B cell (primary cell): ENCODE data around the gene UBE2F. TPM values are rescaled to one million over a fixed set of nuclear protein-coding genes. Genes with fewer than 3 reads are reported as not detected.

Experiments used
- ATAC-seq: fragments of 200-7000 bp; cut with Tn5 transposase; one replicate; pipeline ENCODE4 v1.10.0; 2021; ENCODE audit warnings: low read depth, mild to moderate bottlenecking, moderate number of reproducible peaks, moderate library complexity
- CTCF ChIA-PET: fragments of 350-600 bp; sonication (Branson Sonifier 250); formaldehyde crosslinking; loops from one replicate; lab custom pipeline; 2021; ENCODE audit warnings: antibody characterized with exemption, inconsistent platforms; lab: Charles Lee
- POLR2A ChIA-PET: fragments of 350-600 bp; sonication (Branson Sonifier 250); formaldehyde crosslinking; loops from one replicate; lab custom pipeline; 2021; ENCODE audit warnings: antibody characterized with exemption; lab: Charles Lee
- DNase-seq: peaks from one replicate; pipeline ENCODE4 v3.0.0; 2013
- H2AFZ ChIP-seq: 2 replicates; pipeline ENCODE4 v1.6.1; 2012; ENCODE audit warnings: mild to moderate bottlenecking, low read depth, low read length; ENCODE audit not compliant: insufficient read depth, poor library complexity, severe bottlenecking
- H3K27ac ChIP-seq, 2 donors: 1 replicate in 1 of 2; 2 replicates in 1 of 2; pipeline ENCODE4 v1.5.1; 2012 to 2013; ENCODE audit warnings: low read length in 2 of 2, mild to moderate bottlenecking in 2 of 2, moderate library complexity in 1 of 2
- H3K27me3 ChIP-seq, 4 experiments: fragments of 200-600 bp in 1 of 4; sonication (generic) in 1 of 4; replicated peaks in 1 of 4; 1 replicate in 2 of 4; 2 replicates in 2 of 4; pipeline versions ENCODE4 v1.6.1 to v1.7.0; 2013 to 2016; ENCODE audit warnings: low read length in 3 of 4, mild to moderate bottlenecking in 2 of 4, mixed read lengths in 1 of 4, moderate library complexity in 1 of 4; ENCODE audit not compliant: insufficient read depth in 4 of 4, control insufficient read depth in 3 of 4; ENCODE audit errors: control extremely low read depth in 1 of 4
- H3K36me3 ChIP-seq, 2 experiments: replicated peaks in 1 of 2; 1 replicate in 1 of 2; 2 replicates in 1 of 2; pipeline versions ENCODE4 v1.6.1 to v1.7.1; 2013; ENCODE audit warnings: low read length in 1 of 2; ENCODE audit not compliant: insufficient read depth in 2 of 2, control insufficient read depth in 1 of 2; ENCODE audit errors: control extremely low read depth in 1 of 2, extremely low read depth in 1 of 2
- H3K4me1 ChIP-seq, 2 donors: fragments of 200-600 bp in 1 of 2; sonication (generic) in 1 of 2; 1 replicate in 1 of 2; 2 replicates in 1 of 2; pipeline versions ENCODE4 v1.5.1 to v1.6.1; 2013 to 2017; ENCODE audit warnings: low read length in 2 of 2; ENCODE audit not compliant: control insufficient read depth in 2 of 2, insufficient read depth in 2 of 2
- H3K4me2 ChIP-seq: replicated peaks from 2 replicates; pipeline ENCODE3; 2012; ENCODE audit warnings: mild to moderate bottlenecking, low read depth, low read length; ENCODE audit not compliant: poor library complexity, severe bottlenecking
- H3K4me3 ChIP-seq, 5 experiments: fragments of 200-600 bp in 1 of 5; sonication (generic) in 1 of 5; 1 replicate in 3 of 5; 2 replicates in 2 of 5; pipeline versions ENCODE4 v1.5.1 to v1.7.0; 2011 to 2016; ENCODE audit warnings: low read length in 4 of 5, mild to moderate bottlenecking in 4 of 5, low read depth in 2 of 5, control low read depth in 1 of 5, moderate library complexity in 1 of 5; ENCODE audit not compliant: insufficient read depth in 1 of 5; ENCODE audit errors: control extremely low read depth in 1 of 5, extremely low read depth in 1 of 5
- H3K79me2 ChIP-seq: fragments of 200-600 bp; sonication (generic); one replicate; pipeline ENCODE4 v1.6.0; 2016; ENCODE audit warnings: low read length; ENCODE audit not compliant: control insufficient read depth, insufficient read depth
- H3K9ac ChIP-seq: fragments of 200-600 bp; sonication (generic); 2 replicates; pipeline ENCODE4 v1.6.1; 2017; ENCODE audit warnings: mild to moderate bottlenecking, low read length, moderate library complexity
- H3K9me3 ChIP-seq, 3 donors: one replicate each; pipeline versions ENCODE4 v1.6.1 to v1.7.1; 2013; ENCODE audit warnings: low read length in 2 of 3; ENCODE audit not compliant: control insufficient read depth in 2 of 3, insufficient read depth in 1 of 3; ENCODE audit errors: control extremely low read depth in 1 of 3
- H4K20me1 ChIP-seq: 2 replicates; pipeline ENCODE4 v1.6.0; 2012; ENCODE audit warnings: mild to moderate bottlenecking, low read length; ENCODE audit not compliant: insufficient read depth, control insufficient read depth, poor library complexity, severe bottlenecking
- H3K27ac Mint-ChIP-seq: one replicate; pipeline ENCODE4 v1.8.0; 2021; ENCODE audit warnings: mixed read lengths
- H3K27me3 Mint-ChIP-seq: one replicate; pipeline ENCODE4 v1.8.0; 2021; ENCODE audit warnings: mixed read lengths
- H3K4me1 Mint-ChIP-seq: one replicate; pipeline ENCODE4 v1.8.0; 2021; ENCODE audit warnings: mixed read lengths
- H3K4me3 Mint-ChIP-seq: one replicate; pipeline ENCODE4 v1.8.0; 2021; ENCODE audit warnings: mixed read lengths
- H3K9me3 Mint-ChIP-seq: one replicate; pipeline ENCODE4 v1.8.0; 2022; ENCODE audit warnings: mixed read lengths; ENCODE audit not compliant: insufficient read depth
- EZH2 ChIP-seq: IDR thresholded peaks from 2 replicates; pipeline ENCODE4 v1.6.1; 2012; ENCODE audit warnings: borderline replicate concordance, low read depth, mild to moderate bottlenecking, moderate library complexity, low read length; ENCODE audit not compliant: insufficient read depth, poor library complexity, severe bottlenecking
- WGBS: methylation state at CpG from one replicate; pipeline ENCODE4 v1.1.5; 2013; ENCODE audit warnings: missing lambda C conversion rate; ENCODE audit not compliant: insufficient coverage; 5-methylcytosine and 5-hydroxymethylcytosine counted together
- intact Hi-C: fragments of 100-400 bp; cut with micrococcal nuclease; formaldehyde crosslinking; loops from one replicate; pipeline ENCODE4 v1.10.0; 2022
- polyA plus RNA-seq: library from polyadenylated mRNA; depleted of rRNA; stranded (reverse); fragments of >200 nt; gene quantifications from 2 replicates; pipeline ENCODE4 v1.2.3, GENCODE V29; 2012
- total RNA-seq, 2 donors: library from RNA; stranded (reverse); fragments of 120-200 nt in 1 of 2; gene quantifications; 1 replicate in 1 of 2; 2 replicates in 1 of 2; pipeline versions ENCODE4 v1.2.3 to v1.2.4, GENCODE V29; 2013 to 2022
- TF ChIP-seq, protein P1 (sequence below): fragments of 200-600 bp; IDR thresholded peaks from one replicate; pipeline ENCODE4 v1.8.0; 2022; ENCODE audit warnings: antibody characterized with exemption, mild to moderate bottlenecking

The UBE2F gene
- total and polyA plus RNA-seq, 2 donors (not counting 1 experiment from before 2014, with no cell fraction given) = 22.5 to 57.6 TPM

GRCh38 chr2:238061315-238062202 lies 94.7 kb downstream of the UBE2F start:
- H3K4me2 ChIP-seq = peak overlapping the region; percentile 94
- peak overlapping the region; percentile 99 for H2AFZ ChIP-seq
- H3K79me2 ChIP-seq = peaks cover 15% of the 10 kb centered on the region
- peaks cover 15% of the 10 kb centered on the region in 2 donors for H3K4me1 ChIP-seq
- peaks cover 0 to 7% of the 10 kb centered on the region in 2 experiments for H3K36me3 ChIP-seq
- WGBS = 3% methylated on average over 26 of the region's 29 CpGs
- H4K20me1 ChIP-seq = no peaks in the 10 kb centered on the region
- POLR2A ChIA-PET = interaction anchor here (0.6 kb wide), 2 partner anchors 37 to 142 kb away, joined by 3 to 6 read pairs; partner anchors contain the start of gene ILKAP
- H3K27ac ChIP-seq = peak overlapping the region in 1 of 2 donors; percentile 90
- no peak for DNase-seq
- no peaks in the 10 kb centered on the region for H3K9me3 ChIP-seq
- Mint-ChIP-seq H3K27me3 (peaks cover 8% of the 10 kb centered on the region), H3K4me1 (peaks cover 22% of the 10 kb centered on the region), H3K4me3 (peak overlapping the region; percentile 87), H3K27ac (peak overlapping the region; percentile 28), H3K9me3 (peaks cover 2% of the 10 kb centered on the region)
- no peaks in the 10 kb centered on the region for H3K27me3 ChIP-seq
- TF ChIP-seq, protein P1, sequence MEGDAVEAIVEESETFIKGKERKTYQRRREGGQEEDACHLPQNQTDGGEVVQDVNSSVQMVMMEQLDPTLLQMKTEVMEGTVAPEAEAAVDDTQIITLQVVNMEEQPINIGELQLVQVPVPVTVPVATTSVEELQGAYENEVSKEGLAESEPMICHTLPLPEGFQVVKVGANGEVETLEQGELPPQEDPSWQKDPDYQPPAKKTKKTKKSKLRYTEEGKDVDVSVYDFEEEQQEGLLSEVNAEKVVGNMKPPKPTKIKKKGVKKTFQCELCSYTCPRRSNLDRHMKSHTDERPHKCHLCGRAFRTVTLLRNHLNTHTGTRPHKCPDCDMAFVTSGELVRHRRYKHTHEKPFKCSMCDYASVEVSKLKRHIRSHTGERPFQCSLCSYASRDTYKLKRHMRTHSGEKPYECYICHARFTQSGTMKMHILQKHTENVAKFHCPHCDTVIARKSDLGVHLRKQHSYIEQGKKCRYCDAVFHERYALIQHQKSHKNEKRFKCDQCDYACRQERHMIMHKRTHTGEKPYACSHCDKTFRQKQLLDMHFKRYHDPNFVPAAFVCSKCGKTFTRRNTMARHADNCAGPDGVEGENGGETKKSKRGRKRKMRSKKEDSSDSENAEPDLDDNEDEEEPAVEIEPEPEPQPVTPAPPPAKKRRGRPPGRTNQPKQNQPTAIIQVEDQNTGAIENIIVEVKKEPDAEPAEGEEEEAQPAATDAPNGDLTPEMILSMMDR = no peak
- no peak for TF ChIP-seq EZH2
- no peak for ATAC-seq
- H3K9ac ChIP-seq = peak overlapping the region; percentile 90
- CTCF ChIA-PET = no interaction called here
- H3K4me3 ChIP-seq = peak overlapping the region; percentile 60 to 95 (median 88)
- intact Hi-C loops = loop anchor here (2.0 kb wide), 3 partner anchors 45 to 365 kb away; partner anchors contain the start of genes ASB1 and RAMP1
